Left cardiac atrium (tissue), 4 donors: Measurements from ENCODE around the gene NDFIP2. TPM values are rescaled to one million over a fixed set of nuclear protein-coding genes. Genes with fewer than 3 reads are reported as not detected.
"Not testable (repeated sequence)": the region's sequence is repeated elsewhere in the genome, so short reads cannot be mapped to it uniquely, and the experiment has no call there.

ENCODE experiments used
- ATAC-seq, 2 donors: fragments of 200-7000 bp; cut with Tn5 transposase; one replicate each; pipeline ENCODE4 v1.9.1; 2020; ENCODE audit warnings: mild to moderate bottlenecking in 2 of 2, moderate library complexity in 2 of 2
- DNase-seq: peaks from one replicate; pipeline ENCODE4 v3.0.0-alpha.2; 2020
- intact Hi-C, 2 donors: fragments of 100-400 bp; cut with DNase I; formaldehyde crosslinking; loops; one replicate each; pipeline versions ENCODE4 v1.14.1 to v1.15.1; 2022 to 2023
- total RNA-seq, 2 donors: library from RNA; stranded (reverse); fragmentation: NEBNext Ultra II Directional; extraction: Animal tissue kit (Norgen Biotek cat#: 25700); gene quantifications; one replicate each; pipeline ENCODE4 v1.2.1, GENCODE V29; 2021
- donor health status: DM: no; HTN: yes; CAD: no.
- donor health status: DM: no; HTN: yes; CAD: no; lungs with severe emphysema.
- donor health status: DM: yes; HTN: yes; CAD: no.
- donor health status: Dilated cardiomyopathy.

NDFIP2 gene
- total RNA-seq, 2 donors from 2014 or later: 30.9 to 39.0 TPM

- no peak for DNase-seq
- intact Hi-C loops: no loop called here
- ATAC-seq: no peak
Measured at GRCh38 chr13:79557666-79558065, 76.7 kb downstream of the NDFIP2 start.

- DNase-seq: no peak
- ATAC-seq: no peak
- intact Hi-C loops: no loop called here
Measured at GRCh38 chr13:79560954-79561353, 80.0 kb downstream of the NDFIP2 start.

GRCh38 chr13:79562557-79562956 is 81.6 kb downstream of the NDFIP2 start:
- no peak for ATAC-seq
- intact Hi-C loops: no loop called here

DNA sequence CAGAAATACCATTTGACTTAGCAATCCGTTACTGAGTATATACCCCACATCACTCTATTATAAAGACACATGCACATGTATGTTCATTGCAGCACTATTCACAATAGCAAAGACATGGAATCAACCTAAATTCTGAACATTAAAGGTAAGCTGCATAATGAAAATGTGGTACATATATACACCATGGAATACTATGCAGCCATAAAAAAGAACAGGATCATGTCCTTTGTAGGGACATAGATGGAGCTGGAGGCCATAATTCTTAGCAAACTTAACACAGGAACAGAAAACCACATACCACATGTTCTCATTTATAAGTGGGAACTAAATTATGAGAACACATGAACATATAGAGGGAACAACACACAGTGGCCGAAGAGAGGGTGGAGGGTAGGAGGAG is 85.2 kb downstream of the NDFIP2 start:
- DNase-seq (no peak), ATAC-seq (no peak)
- intact Hi-C loops: no loop called here

More at GRCh38 chr13:79562557-79562956, 81.6 kb downstream of the NDFIP2 start:
- no peak for DNase-seq

GRCh38 chr13:79571147-79571546 is 90.2 kb downstream of the NDFIP2 start:
- intact Hi-C loops: no loop called here
- ATAC-seq (no peak), DNase-seq (no peak)

GRCh38 chr13:79573892-79574291 is 92.9 kb downstream of the NDFIP2 start:
- intact Hi-C loops, ATAC-seq: not testable (repeated sequence)

GRCh38 chr13:79581870-79582315 is 100.9 kb downstream of the NDFIP2 start:
- DNase-seq (peak; percentile 50), ATAC-seq (peak; percentile 30 to 79)
- intact Hi-C loops: no loop called here

More at GRCh38 chr13:79573892-79574291, 92.9 kb downstream of the NDFIP2 start:
- not testable (repeated sequence) for DNase-seq

GRCh38 chr13:79582896-79583295 is 101.9 kb downstream of the NDFIP2 start:
- no peak for ATAC-seq
- intact Hi-C loops: no loop called here

DNA sequence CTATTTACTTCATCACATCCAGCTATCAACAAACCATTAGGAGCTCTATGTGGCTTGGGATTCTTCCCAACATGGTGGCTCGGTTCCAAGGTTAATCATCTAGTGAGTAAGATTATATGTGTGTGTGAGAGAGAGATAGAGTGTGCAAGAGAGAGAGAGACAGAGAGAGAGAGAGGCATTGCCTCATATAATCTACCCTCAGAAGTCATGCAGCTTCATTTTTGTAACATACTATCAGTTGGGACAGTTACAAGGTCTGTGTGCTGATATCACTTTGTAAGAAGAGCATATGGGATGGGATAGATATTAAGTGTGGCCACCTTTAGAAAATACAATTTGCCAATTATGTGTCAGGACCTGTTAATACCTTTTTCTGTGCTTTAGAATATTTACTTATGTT is 104.1 kb downstream of the NDFIP2 start:
- DNase-seq (no peak), ATAC-seq (no peak)
- intact Hi-C loops: no loop called here

More at GRCh38 chr13:79582896-79583295, 101.9 kb downstream of the NDFIP2 start:
- no peak for DNase-seq

GRCh38 chr13:79589603-79590393 is 108.8 kb downstream of the NDFIP2 start:
- intact Hi-C loops: no loop called here
- DNase-seq (no peak), ATAC-seq (peak in 1 of 2 donors; percentile 44)

GRCh38 chr13:79590394-79590676 is 109.4 kb downstream of the NDFIP2 start:
- DNase-seq (no peak), ATAC-seq (no peak)
- intact Hi-C loops: no loop called here

GRCh38 chr13:79591493-79591892 is 110.5 kb downstream of the NDFIP2 start:
- no peak for DNase-seq
- intact Hi-C loops: no loop called here
- no peak for ATAC-seq

- DNase-seq (no peak), ATAC-seq (peak in 1 of 2 donors; percentile 41)
- intact Hi-C loops: no loop called here
Measured at GRCh38 chr13:79593121-79593520, 112.2 kb downstream of the NDFIP2 start.

- no peak for DNase-seq
- intact Hi-C loops: no loop called here
- no peak for ATAC-seq
Measured at GRCh38 chr13:79593641-79594275, 112.8 kb downstream of the NDFIP2 start.

GRCh38 chr13:79600146-79600545 is 119.2 kb downstream of the NDFIP2 start:
- ATAC-seq, intact Hi-C loops, DNase-seq: not testable (repeated sequence)

DNA sequence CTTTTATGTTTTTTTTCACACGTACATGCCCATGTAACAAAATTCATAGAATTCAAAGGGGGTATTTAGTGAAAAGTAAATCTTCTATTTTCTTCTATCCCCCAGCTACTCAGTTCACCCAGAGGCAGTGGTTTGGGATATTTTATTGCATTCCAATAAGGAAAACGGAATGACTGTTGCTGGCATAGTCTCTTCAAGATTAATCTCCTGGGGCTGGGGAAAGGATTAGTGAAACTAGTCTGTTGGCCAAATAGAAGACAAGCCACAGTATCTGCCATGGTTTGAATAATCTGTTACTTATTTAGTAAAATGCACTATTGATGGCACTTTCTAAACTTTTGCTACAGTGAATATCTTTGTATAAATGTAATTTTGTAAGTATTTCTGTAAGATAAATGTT is 122.0 kb downstream of the NDFIP2 start:
- ATAC-seq (no peak), DNase-seq (no peak)
- intact Hi-C loops: no loop called here

DNA sequence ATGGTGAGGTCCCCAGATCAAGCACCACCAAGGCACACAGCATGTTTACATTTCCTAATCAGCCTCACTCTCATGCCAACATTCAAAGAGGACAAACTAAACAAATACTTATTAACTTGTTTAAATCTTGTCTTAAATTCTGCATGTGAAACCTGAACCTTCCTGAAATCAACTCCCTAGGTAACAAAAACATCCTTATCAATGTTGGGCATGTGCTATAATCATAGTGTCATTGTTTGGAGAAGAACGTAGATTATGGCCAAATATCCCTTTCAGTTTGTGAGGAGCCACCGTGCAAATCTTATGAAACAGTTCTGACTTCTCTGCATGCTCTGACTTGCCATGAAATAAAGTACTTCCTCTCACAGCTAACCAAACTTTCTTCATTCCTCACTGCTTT is 123.8 kb downstream of the NDFIP2 start:
- intact Hi-C loops: no loop called here
- no peak for ATAC-seq
- no peak for DNase-seq
